ENCODE data around the gene GABRR1.

- TF ChIP-seq THAP7 (CRISPR knock-in tag; IDR thresholded peaks at IDR 0.05) (no peak), ZBTB33 (CRISPR knock-in tag; IDR thresholded peaks at IDR 0.05) (no peak), ZNF740 (CRISPR knock-in tag; IDR thresholded peaks at IDR 0.05) (no peak), ZBTB21 (CRISPR knock-in tag; IDR thresholded peaks at IDR 0.05) (no peak), ZNF841 (CRISPR knock-in tag; IDR thresholded peaks at IDR 0.05; ENCODE audit: borderline replicate concordance) (no peak), MIER2 (CRISPR knock-in tag; IDR thresholded peaks at IDR 0.05) (no peak)
Measured at GRCh38 chr6:89186762-89187161, 30.4 kb downstream of the GABRR1 start.
